Mesendoderm (in vitro differentiated cells): Measurements from ENCODE around the gene HMCN1.
A peak's percentile ranks its signal among the peaks of the same experiment; 100 is the strongest.

Experiments used
- DNase-seq: peaks from one replicate; pipeline ENCODE4 v3.0.0; 2013
- H2AK5ac ChIP-seq: 2 replicates; pipeline ENCODE4 v1.6.1; 2013; ENCODE audit warnings: low read length, inconsistent platforms
- H2BK120ac ChIP-seq: 2 replicates; pipeline ENCODE4 v1.6.1; 2013; ENCODE audit warnings: low read depth, mild to moderate bottlenecking, low read length, moderate library complexity, mixed read lengths
- H2BK15ac ChIP-seq: replicated peaks from 2 replicates; pipeline ENCODE4 v1.6.1; 2013; ENCODE audit warnings: low read depth, mild to moderate bottlenecking, moderate library complexity
- H2BK5ac ChIP-seq: 2 replicates; pipeline ENCODE4 v1.6.1; 2013; ENCODE audit warnings: low read length, inconsistent platforms
- H3K18ac ChIP-seq: 2 replicates; pipeline ENCODE4 v1.6.1; 2013; ENCODE audit warnings: mild to moderate bottlenecking, low read length, mixed read lengths
- H3K23ac ChIP-seq: one replicate; pipeline ENCODE4 v1.6.1; 2013; ENCODE audit warnings: low read length
- H3K27ac ChIP-seq: 2 replicates; pipeline ENCODE4 v1.5.1; 2013; ENCODE audit warnings: low read depth, mild to moderate bottlenecking, inconsistent platforms, low read length, moderate library complexity
- H3K27me3 ChIP-seq: 2 replicates; pipeline ENCODE4 v1.6.1; 2013; ENCODE audit warnings: low read length, control low read depth, mild to moderate bottlenecking, inconsistent platforms; ENCODE audit not compliant: insufficient read depth, poor library complexity
- H3K36me3 ChIP-seq: 2 replicates; pipeline ENCODE4 v1.6.1; 2013; ENCODE audit warnings: low read length, inconsistent platforms; ENCODE audit not compliant: control insufficient read depth, insufficient read depth
- H3K4ac ChIP-seq: one replicate; pipeline ENCODE4 v1.6.1; 2013; ENCODE audit warnings: low read depth, mild to moderate bottlenecking, low read length, moderate library complexity
- H3K4me1 ChIP-seq: 2 replicates; pipeline ENCODE4 v1.6.1; 2013; ENCODE audit warnings: low read depth, low read length, inconsistent platforms; ENCODE audit not compliant: control insufficient read depth
- H3K4me2 ChIP-seq: 2 replicates; pipeline ENCODE4 v1.6.1; 2013; ENCODE audit warnings: low read length
- H3K4me3 ChIP-seq: 2 replicates; pipeline ENCODE4 v1.5.1; 2013; ENCODE audit warnings: mild to moderate bottlenecking, low read length
- H3K56ac ChIP-seq: one replicate; pipeline ENCODE4 v1.6.1; 2013; ENCODE audit warnings: low read length
- H3K79me1 ChIP-seq: 2 replicates; pipeline ENCODE4 v1.6.1; 2013; ENCODE audit warnings: low read length, inconsistent platforms
- H3K79me2 ChIP-seq: 2 replicates; pipeline ENCODE4 v1.6.1; 2013; ENCODE audit warnings: mild to moderate bottlenecking, low read length; ENCODE audit not compliant: control insufficient read depth, insufficient read depth
- H3K9ac ChIP-seq: 2 replicates; pipeline ENCODE4 v1.6.1; 2013; ENCODE audit warnings: low read length, inconsistent platforms
- H4K5ac ChIP-seq: one replicate; pipeline ENCODE4 v1.6.1; 2013; ENCODE audit warnings: low read length
- H4K8ac ChIP-seq: one replicate; pipeline ENCODE4 v1.6.1; 2013; ENCODE audit warnings: low read depth, mild to moderate bottlenecking, control low read depth, low read length, moderate library complexity
- WGBS: extraction: QIAGEN DNeasy Blood & Tissue Kit; methylation state at CpG from one replicate; pipeline ENCODE4 v1.1.7; 2013; ENCODE audit warnings: low lambda C conversion rate, missing lambda C conversion rate; ENCODE audit not compliant: insufficient coverage; ENCODE audit errors: extremely low coverage; 5-methylcytosine and 5-hydroxymethylcytosine counted together

The HMCN1 gene

GRCh38 chr1:185719021-185719420, 15.2 kb upstream of the HMCN1 start:
- Histone ChIP-seq H3K56ac (no peak overlapping the region), H2BK15ac (no peak overlapping the region), H3K36me3 (no peaks in the 10 kb centered on the region), H3K4ac (no peak overlapping the region), H4K5ac (no peak overlapping the region), H3K23ac (no peak overlapping the region), H3K4me2 (no peak overlapping the region), H2BK5ac (no peak overlapping the region), H4K8ac (no peak overlapping the region), H2AK5ac (no peak overlapping the region), H3K27me3 (no peaks in the 10 kb centered on the region), H3K18ac (no peak overlapping the region), H3K27ac (no peak overlapping the region), H3K79me2 (no peaks in the 10 kb centered on the region), H3K4me3 (no peak overlapping the region), H3K4me1 (no peaks in the 10 kb centered on the region), H3K9ac (no peak overlapping the region), H2BK120ac (no peak overlapping the region), H3K79me1 (no peaks in the 10 kb centered on the region)
- WGBS, result no CpG with 5 or more reads among the region's 4 CpGs
- peak; percentile 77 for DNase-seq

- Histone ChIP-seq H3K4ac (no peak overlapping the region), H3K36me3 (no peaks in the 10 kb centered on the region), H3K27me3 (no peaks in the 10 kb centered on the region), H3K4me2 (no peak overlapping the region), H3K79me1 (no peaks in the 10 kb centered on the region), H2BK5ac (no peak overlapping the region), H3K18ac (no peak overlapping the region), H3K79me2 (no peaks in the 10 kb centered on the region), H2BK15ac (no peak overlapping the region), H3K56ac (no peak overlapping the region), H3K4me1 (no peaks in the 10 kb centered on the region), H2BK120ac (no peak overlapping the region), H3K23ac (no peak overlapping the region), H3K9ac (no peak overlapping the region), H3K4me3 (no peak overlapping the region), H4K8ac (no peak overlapping the region), H4K5ac (no peak overlapping the region), H2AK5ac (no peak overlapping the region), H3K27ac (no peak overlapping the region)
- peak; percentile 37 for DNase-seq
- whole genome bisulfite sequencing, result no CpG with 5 or more reads among the region's 2 CpGs
Measured at GRCh38 chr1:185720633-185721272, 13.4 kb upstream of the HMCN1 start.

- Histone ChIP-seq H3K4me2 (no peak overlapping the region), H4K5ac (no peak overlapping the region), H3K4me1 (no peaks in the 10 kb centered on the region), H3K36me3 (no peaks in the 10 kb centered on the region), H3K4ac (no peak overlapping the region), H3K27ac (no peak overlapping the region), H3K18ac (no peak overlapping the region), H3K79me1 (no peaks in the 10 kb centered on the region), H3K27me3 (no peaks in the 10 kb centered on the region), H2AK5ac (no peak overlapping the region), H3K79me2 (no peaks in the 10 kb centered on the region), H2BK15ac (no peak overlapping the region), H2BK5ac (no peak overlapping the region), H2BK120ac (no peak overlapping the region), H3K4me3 (no peak overlapping the region), H4K8ac (no peak overlapping the region), H3K9ac (no peak overlapping the region), H3K23ac (no peak overlapping the region), H3K56ac (no peak overlapping the region)
- DNase-seq, result no peak
Measured at GRCh38 chr1:185721553-185721952, 12.6 kb upstream of the HMCN1 start.

- H3K23ac ChIP-seq, result no peak overlapping the region
Measured at GRCh38 chr1:185722098-185722497, 12.1 kb upstream of the HMCN1 start.

GRCh38 chr1:185727726-185728125, 6.5 kb upstream of the HMCN1 start:
- Histone ChIP-seq H4K5ac (no peak overlapping the region), H3K23ac (no peak overlapping the region), H3K18ac (no peak overlapping the region), H2BK15ac (no peak overlapping the region), H3K36me3 (no peaks in the 10 kb centered on the region), H2BK5ac (no peak overlapping the region), H3K56ac (no peak overlapping the region), H3K79me2 (no peaks in the 10 kb centered on the region), H2AK5ac (no peak overlapping the region), H3K27me3 (no peaks in the 10 kb centered on the region), H3K79me1 (no peaks in the 10 kb centered on the region), H4K8ac (no peak overlapping the region), H2BK120ac (no peak overlapping the region), H3K4ac (no peak overlapping the region), H3K4me2 (no peak overlapping the region), H3K4me1 (no peaks in the 10 kb centered on the region), H3K27ac (no peak overlapping the region), H3K9ac (no peak overlapping the region), H3K4me3 (no peak overlapping the region)
- no CpG with 5 or more reads among the region's 2 CpGs for WGBS
- DNase-seq, result no peak

More at GRCh38 chr1:185722098-185722497, 12.1 kb upstream of the HMCN1 start:
- Histone ChIP-seq H3K9ac (no peak overlapping the region), H2AK5ac (no peak overlapping the region), H3K79me2 (no peaks in the 10 kb centered on the region), H3K56ac (no peak overlapping the region), H2BK15ac (no peak overlapping the region), H2BK5ac (no peak overlapping the region), H2BK120ac (no peak overlapping the region), H4K5ac (no peak overlapping the region), H3K36me3 (no peaks in the 10 kb centered on the region), H3K18ac (no peak overlapping the region), H3K4me3 (no peak overlapping the region), H3K4me2 (no peak overlapping the region), H3K27me3 (no peaks in the 10 kb centered on the region), H3K79me1 (no peaks in the 10 kb centered on the region), H4K8ac (no peak overlapping the region), H3K27ac (no peak overlapping the region), H3K4ac (no peak overlapping the region), H3K4me1 (no peaks in the 10 kb centered on the region)
- no peak for DNase-seq
- WGBS, result no CpG with 5 or more reads among the region's 2 CpGs

- H3K4me2 ChIP-seq, result no peak overlapping the region
- H3K27me3 ChIP-seq, result no peaks in the 10 kb centered on the region
- no peak overlapping the region for H3K4me3 ChIP-seq
- no peak overlapping the region for H3K4ac ChIP-seq
- H2BK15ac ChIP-seq, result no peak overlapping the region
- no CpG with 5 or more reads among the region's 1 CpG for WGBS
- no peaks in the 10 kb centered on the region for H3K79me1 ChIP-seq
- no peak overlapping the region for H3K27ac ChIP-seq
- H3K36me3 ChIP-seq, result no peaks in the 10 kb centered on the region
- H4K8ac ChIP-seq, result no peak overlapping the region
- H3K56ac ChIP-seq, result no peak overlapping the region
- H3K23ac ChIP-seq, result no peak overlapping the region
- H3K79me2 ChIP-seq, result no peaks in the 10 kb centered on the region
- no peak overlapping the region for H2BK120ac ChIP-seq
- no peak overlapping the region for H2BK5ac ChIP-seq
- H3K4me1 ChIP-seq, result no peaks in the 10 kb centered on the region
- H4K5ac ChIP-seq, result no peak overlapping the region
- no peak for DNase-seq
- no peak overlapping the region for H3K9ac ChIP-seq
- H2AK5ac ChIP-seq, result no peak overlapping the region
- H3K18ac ChIP-seq, result no peak overlapping the region
Measured at GRCh38 chr1:185731446-185731845, 2.7 kb upstream of the HMCN1 start.
